ENCODE measurements around the gene PDIK1L.
A peak's percentile ranks its signal among the peaks of the same experiment; 100 is the strongest.

PDIK1L gene

DNA sequence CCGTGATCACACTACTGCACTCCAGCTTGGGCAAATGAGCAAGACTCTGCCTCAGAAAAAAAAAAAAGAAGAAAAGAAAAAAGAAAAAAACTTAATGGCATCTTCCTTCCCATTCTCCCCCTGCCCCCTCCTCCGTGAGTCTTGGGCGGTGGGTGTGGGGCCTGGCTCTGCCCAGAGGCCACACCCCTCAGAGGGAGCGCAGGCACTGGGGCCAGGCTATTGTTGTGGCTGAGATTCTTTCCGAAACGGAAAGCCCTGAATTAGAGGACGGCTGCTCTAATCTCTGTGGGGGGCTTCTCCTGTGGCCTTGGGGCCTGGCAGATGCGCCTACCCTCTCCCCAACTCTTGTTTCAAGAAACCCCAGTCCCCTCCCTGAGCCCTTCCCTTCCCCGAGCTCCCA is 43.1 kb downstream of the PDIK1L start:
- Mint-ChIP-seq H3K4me3 (no peak overlapping the region), H3K27ac (no peak overlapping the region), H3K4me1 (no peaks in the 10 kb centered on the region), H3K27me3 (peaks cover 48% of the 10 kb centered on the region), H3K9me3 (no peaks in the 10 kb centered on the region)
- DNase-seq (no peak), ATAC-seq (no peak)

DNA sequence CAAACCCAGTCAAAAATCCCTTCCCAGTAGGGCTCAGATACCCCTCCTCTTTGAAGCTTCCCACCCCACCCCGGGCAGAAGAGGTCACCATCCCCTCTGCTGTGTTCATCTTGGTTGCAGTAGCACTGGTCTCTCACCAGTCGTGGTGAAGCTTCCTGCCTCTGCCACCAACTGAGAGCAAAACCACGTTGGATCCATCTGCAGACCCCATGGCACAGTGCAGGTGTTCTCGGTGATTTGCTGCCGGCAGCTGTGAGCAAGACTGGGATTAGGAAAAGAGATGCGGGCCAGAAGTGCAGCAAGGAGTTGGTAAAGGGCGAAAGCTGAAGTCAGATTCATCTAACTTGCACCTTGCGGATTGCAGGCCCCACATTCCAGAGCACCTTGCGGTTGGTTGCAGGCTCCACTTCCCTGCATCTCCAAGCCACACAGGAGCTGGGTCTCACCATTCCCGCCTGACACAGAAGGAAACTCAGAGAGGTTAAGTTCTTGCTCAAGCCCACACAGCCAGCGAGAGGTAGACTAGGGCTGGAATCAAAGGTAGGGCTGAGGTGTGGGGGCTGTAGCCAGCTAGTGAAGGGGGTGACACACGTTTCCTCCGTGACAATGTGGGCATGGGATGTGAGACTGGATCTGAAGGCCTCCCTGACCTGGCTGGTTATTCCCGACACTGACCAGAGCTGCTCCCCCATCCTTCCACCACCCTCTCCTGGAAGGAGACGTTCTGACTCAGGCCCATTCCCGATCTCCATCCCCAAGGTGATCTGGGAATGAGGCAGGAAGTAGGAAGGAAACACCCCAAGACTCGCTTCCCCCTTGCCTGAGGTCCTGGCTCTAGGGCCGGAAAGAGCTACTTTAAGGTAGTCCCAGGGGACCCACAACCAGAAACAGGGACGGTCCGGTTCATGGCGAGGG is 44.0 kb downstream of the PDIK1L start:
- no peak overlapping the region for H3K4me3 Mint-ChIP-seq
- no peaks in the 10 kb centered on the region for H3K9me3 Mint-ChIP-seq
- no peak overlapping the region for H3K27ac Mint-ChIP-seq
- ATAC-seq = no peak
- H3K4me1 Mint-ChIP-seq = no peaks in the 10 kb centered on the region
- H3K27me3 Mint-ChIP-seq = peaks cover 53% of the 10 kb centered on the region
- DNase-seq = no peak

DNA sequence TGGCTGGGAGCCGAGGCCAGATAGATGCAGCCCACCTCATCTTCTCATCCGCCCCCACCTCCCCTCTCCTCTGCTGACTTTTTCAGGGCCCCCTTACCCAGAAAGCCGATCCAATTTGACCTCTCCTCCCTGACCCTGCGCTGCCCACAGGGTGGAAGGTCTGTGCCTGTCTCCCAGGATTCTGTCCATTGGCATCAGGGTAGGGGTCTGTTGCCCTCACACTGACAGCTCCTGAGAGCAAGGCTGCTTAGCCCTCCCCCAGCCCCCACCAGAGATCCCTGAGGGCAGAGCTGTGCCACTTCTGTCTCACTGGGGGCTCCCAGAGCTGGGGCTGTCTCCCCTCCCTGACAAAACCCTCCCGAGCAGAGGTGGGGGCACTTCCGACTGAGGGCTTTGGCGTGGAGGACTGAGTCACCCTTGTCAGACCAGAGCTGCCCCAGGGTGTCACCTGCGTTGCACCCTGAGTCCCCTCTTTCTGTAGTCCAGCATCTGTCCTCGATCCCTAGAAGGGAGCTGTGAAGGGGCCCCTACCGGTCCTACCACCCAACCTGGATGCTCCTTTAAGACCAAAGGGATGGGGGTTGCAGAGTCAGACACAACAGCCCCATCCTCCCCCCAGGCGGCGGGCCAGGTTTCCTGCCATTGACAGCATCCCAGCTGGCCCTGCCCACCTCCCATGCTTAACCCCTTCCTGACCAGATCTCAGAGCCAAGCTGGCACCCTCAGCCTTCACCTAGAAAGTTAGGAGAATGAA is 44.8 kb downstream of the PDIK1L start:
- Mint-ChIP-seq H3K4me1 (no peaks in the 10 kb centered on the region), H3K27ac (no peak overlapping the region), H3K4me3 (no peak overlapping the region), H3K27me3 (peaks cover 61% of the 10 kb centered on the region), H3K9me3 (no peaks in the 10 kb centered on the region)
- ATAC-seq (no peak), DNase-seq (no peak)

DNA sequence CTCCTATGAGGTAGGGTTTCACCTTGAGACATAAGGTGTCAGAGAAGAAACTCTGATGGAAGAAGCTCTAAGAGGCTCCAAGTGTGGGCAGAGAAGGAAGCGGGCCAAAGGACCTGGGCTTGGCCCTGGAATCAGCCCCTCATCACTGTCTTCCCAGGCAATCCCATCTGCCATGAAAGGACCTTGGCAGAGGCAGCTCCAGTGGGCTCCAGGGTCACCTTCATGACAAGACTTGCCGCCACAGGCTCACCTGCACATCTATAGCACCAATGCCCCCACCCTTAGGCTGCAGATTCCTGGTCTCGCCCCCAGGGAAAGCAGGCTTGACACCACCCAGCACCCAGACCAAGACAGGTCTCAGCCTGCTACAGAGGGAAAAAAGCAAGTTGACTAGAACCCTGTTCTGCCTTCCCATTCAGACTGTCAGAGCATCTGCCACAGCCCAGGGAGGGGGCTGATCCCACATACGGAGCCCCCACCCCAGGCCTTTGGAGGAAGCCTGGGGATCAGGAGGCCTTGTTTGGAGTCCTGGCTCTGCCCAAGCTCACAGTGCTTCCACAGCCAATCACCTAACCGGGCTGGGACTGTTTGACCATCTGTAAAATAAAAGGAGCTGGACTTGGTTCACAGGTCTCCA is 46.8 kb downstream of the PDIK1L start:
- no peak overlapping the region for H3K27ac Mint-ChIP-seq
- ATAC-seq (no peak), DNase-seq (no peak)
- H3K9me3 Mint-ChIP-seq = no peaks in the 10 kb centered on the region
- peaks cover 6% of the 10 kb centered on the region for H3K4me1 Mint-ChIP-seq
- no peak overlapping the region for H3K4me3 Mint-ChIP-seq
- peaks cover 78% of the 10 kb centered on the region for H3K27me3 Mint-ChIP-seq

DNA sequence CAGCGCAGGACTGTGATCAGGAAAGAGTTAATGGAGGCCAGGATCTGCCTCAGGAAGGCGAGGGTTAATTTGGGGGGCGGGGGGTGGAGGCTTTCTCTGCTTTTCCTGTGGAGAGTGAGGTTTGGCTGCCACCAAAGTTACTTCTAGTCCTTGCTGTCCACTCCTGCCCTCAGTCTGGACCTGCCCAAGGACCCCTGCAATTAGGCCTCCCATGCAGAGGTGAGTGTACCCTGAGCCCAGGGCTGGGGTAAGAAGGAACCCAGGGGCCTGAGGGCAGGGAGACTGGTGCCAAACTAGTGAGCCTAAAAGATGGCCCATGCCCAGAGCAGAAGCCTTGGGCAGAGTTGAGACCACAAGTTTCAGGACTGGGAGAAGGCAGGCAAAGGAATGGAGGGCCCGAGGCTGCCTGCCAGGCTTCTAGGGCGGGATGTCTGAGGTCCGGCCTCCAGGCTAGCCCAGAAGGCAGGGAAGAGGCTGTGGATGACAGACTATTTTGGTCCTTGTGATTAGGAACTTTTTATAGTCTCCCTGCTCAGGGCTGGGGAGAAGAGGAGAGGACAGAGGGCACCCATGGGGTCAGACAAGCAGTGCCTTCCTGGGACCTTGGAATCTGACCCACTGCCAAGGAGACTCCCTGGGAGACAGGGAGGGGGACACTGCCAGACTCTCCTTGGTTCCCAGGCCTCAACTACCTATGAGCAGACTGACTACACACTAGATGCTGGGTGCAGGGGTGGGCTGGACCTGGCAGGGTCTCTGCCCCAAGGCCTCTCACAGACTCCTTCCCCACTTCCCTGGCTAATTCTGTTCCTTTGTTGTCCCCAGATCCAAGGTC is 47.5 kb downstream of the PDIK1L start, which contains the start of gene FAM110D:
FAM110D (plus strand) TSS at position 172 of the 835 bp plus-strand sequence. CDS start 2,213 bp downstream, outside the sequence.
- H3K4me3 Mint-ChIP-seq = no peak within 1 kb of the TSS
- H3K27ac Mint-ChIP-seq = no peak within 1 kb of the TSS
- peaks cover 84% of the 10 kb centered on the region for H3K27me3 Mint-ChIP-seq
- DNase-seq (no peak), ATAC-seq (no peak)
- no peaks in the 10 kb centered on the region for H3K9me3 Mint-ChIP-seq
- H3K4me1 Mint-ChIP-seq = peaks cover 6% of the 10 kb centered on the region

DNA sequence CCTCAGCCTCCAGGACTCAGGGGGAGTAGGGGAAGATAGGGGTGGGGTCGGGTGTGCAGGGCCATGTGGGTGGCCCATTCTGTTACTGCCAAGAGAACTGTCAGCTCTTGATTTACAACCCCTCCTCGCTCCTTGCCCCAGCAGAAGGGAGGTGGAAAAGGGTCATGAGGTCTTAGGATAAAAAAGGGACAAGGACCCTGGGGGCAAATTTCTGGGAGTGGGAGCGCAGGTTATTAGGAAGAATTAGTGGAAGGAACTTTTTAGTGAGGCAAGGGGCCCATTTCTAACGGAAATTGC is 48.1 kb downstream of the PDIK1L start:
- Mint-ChIP-seq H3K9me3 (no peaks in the 10 kb centered on the region), H3K4me3 (no peak overlapping the region), H3K4me1 (peaks cover 10% of the 10 kb centered on the region), H3K27me3 (peaks cover 85% of the 10 kb centered on the region), H3K27ac (no peak overlapping the region)
- DNase-seq (no peak), ATAC-seq (no peak)

DNA sequence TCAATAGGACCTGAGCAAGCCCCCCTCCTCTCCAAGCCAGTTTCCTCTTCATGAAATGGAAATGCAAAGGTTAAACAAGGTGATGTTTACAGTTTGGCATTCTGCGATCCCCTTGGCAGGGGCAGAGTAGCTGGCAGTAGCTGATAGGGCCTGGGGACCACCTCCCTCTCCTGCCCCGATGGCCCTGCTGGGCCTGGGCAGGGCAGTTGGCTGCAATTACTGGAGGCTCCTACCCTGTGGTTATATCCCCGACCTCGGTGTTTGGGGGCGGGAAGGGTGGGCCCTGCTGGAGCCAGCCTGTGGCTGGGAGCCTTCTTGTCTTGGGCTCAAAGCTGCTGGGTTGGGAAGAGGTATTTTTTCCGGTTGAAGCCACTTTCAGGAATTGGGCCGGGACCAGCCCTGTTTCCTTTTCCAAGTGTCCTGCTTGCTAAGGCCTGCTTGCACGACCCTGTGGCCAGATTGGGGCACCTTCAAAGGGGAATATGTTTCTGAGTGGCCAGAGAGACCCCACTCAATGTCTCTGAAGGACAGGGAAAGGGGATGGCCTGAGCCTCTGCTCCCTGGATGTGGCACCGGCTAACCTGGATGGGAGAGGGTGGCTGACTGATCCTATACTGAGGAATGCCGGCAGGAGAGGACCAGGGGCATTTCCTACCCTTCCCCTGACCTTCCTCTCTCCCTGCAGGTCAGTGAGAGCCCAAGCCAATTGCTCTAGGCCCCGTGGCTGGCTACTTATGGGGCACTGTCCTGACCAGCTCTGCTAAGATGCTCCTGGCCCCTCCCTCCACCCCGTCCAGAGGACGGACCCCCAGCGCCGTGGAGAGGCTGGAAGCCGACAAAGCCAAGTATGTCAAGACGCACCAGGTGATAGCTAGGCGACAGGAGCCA is 49.1 kb downstream of the PDIK1L start:
- no peak for ATAC-seq

DNA sequence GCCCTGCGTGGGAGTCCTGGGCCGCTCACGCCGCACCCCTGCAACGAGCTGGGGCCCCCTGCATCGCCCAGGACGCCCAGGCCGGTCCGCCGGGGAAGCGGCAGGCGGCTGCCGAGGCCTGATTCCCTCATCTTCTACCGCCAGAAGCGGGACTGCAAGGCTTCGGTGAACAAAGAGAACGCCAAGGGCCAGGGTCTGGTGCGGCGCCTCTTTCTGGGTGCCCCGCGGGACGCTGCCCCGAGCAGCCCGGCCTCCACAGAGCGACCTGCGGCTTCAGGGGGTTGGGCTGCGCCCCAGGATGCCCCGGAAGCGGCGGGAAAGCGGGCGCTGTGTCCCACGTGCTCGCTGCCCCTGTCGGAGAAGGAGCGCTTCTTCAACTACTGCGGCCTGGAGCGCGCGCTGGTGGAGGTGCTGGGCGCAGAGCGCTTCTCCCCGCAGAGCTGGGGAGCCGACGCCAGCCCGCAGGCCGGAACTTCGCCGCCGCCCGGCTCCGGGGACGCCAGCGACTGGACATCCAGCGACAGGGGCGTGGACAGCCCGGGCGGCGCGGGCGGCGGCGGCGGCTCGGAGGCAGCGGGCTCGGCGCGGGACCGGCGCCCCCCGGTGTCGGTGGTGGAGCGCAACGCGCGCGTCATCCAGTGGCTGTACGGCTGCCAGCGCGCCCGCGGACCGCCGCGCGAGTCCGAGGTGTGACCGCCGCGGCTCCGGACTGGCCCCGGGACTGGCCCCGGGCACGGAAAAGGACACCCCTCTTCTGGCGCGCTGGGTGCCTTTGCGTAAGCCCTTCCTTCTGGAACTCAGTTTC is 50.0 kb downstream of the PDIK1L start:
- H3K4me3 Mint-ChIP-seq = peak overlapping the region; percentile 68 to 79
- H3K27ac Mint-ChIP-seq = no peak overlapping the region
- DNase-seq = peak; percentile 52 to 53
- peaks cover 76% of the 10 kb centered on the region for H3K27me3 Mint-ChIP-seq
- peaks cover 26% of the 10 kb centered on the region for H3K4me1 Mint-ChIP-seq
- peak; percentile 64 for ATAC-seq
- H3K9me3 Mint-ChIP-seq = no peaks in the 10 kb centered on the region

More for the DNA sequence above, 49.1 kb downstream of the PDIK1L start:
- peaks cover 20% of the 10 kb centered on the region for H3K4me1 Mint-ChIP-seq
- no peak for DNase-seq
- peak overlapping the region; percentile 6 to 59 for H3K4me3 Mint-ChIP-seq
- H3K9me3 Mint-ChIP-seq = no peaks in the 10 kb centered on the region
- H3K27me3 Mint-ChIP-seq = peaks cover 85% of the 10 kb centered on the region
- no peak overlapping the region for H3K27ac Mint-ChIP-seq

DNA sequence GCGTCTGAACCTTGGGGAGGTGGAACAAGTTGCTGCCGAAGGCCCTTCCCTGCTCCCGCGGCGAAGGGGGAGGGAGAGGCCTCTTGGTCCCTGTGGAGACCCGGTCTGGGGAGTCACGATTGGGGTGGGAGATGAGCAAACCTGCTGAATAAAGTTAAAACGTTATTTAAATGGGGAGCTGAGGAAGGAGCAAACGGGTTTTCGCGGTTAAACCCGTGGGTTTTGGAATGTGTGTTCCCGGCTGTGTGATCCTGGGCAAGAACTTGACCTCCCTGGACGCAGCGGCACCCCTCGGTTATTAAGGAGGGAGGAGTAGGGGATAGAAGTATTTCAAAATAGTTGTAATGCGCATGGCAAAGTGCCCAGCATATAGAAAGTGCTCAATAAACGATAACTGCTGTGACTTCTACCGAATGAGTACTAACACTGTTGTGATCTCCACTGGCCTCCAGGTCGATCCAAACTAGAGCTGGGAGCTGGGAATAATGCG is 50.6 kb downstream of the PDIK1L start:
- peaks cover 31% of the 10 kb centered on the region for H3K4me1 Mint-ChIP-seq
- H3K9me3 Mint-ChIP-seq = no peaks in the 10 kb centered on the region
- ATAC-seq = no peak
- H3K27me3 Mint-ChIP-seq = peaks cover 72% of the 10 kb centered on the region
- H3K27ac Mint-ChIP-seq = no peak overlapping the region
- DNase-seq = no peak
- H3K4me3 Mint-ChIP-seq = peak overlapping the region; percentile 68 to 79

DNA sequence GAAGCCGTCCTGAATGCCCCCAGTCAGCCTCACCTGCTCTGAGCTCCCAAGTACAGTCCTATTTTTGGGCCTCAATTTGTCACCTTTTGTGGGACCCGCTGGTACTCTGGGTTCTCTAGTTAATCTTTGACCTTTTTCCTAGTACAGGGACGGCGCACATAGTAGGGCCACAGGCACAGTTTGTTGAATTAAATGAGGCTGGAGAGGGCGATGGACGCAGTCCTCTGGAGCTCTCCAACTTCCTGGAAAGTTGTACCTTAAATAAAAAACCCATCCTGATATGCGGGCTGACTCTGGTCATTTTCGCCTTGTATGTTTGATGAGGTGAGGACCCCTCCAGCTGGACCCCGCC is 52.0 kb downstream of the PDIK1L start:
- H3K4me1 Mint-ChIP-seq = peaks cover 31% of the 10 kb centered on the region
- no peaks in the 10 kb centered on the region for H3K9me3 Mint-ChIP-seq
- no peak for ATAC-seq
- peaks cover 60% of the 10 kb centered on the region for H3K27me3 Mint-ChIP-seq
- no peak overlapping the region for H3K27ac Mint-ChIP-seq
- no peak for DNase-seq
- H3K4me3 Mint-ChIP-seq = peak overlapping the region; percentile 29 to 56

DNA sequence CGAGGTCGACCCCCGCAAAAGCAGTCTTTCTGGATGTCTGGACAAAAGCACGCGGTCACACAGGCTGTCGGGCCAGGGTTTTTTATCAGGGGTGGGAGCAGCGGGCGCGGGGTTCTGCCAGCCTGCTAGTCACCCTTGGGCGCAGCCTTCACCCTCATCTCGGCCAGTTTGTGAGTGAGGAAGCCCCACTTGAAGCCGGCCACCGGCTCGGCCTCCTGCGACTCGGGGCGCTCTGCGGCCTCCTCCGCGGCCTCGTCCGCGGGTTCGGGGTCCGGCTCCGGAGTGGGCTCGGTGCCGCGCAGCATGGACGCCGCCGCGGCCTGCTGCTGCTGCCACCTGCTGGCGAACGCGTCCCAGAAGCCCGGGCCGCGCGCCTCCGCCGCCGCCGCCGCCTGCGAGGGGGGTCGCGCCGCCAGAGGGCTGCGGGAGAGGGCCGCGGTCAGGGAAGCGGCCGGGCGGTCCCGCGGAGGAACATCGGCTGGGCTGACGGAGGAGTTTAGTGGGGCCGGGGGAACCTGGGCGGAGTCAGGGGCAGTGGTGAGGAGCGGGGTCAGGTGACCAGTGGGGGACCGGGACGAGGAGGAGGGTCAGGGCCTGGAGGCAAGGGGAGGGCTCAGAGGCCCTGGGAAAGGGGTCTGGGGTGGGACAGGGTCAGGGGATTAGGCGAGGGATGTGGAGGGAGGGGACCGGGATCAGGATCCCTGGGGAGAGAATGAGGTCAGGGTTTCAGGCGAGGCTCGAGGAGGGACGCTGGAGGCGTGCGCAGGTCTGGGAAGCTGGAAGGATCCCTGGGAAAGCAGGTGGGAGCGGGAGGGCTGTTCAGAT is 52.6 kb downstream of the PDIK1L start:
- peak overlapping the region; percentile 45 to 67 for H3K4me3 Mint-ChIP-seq
- no peaks in the 10 kb centered on the region for H3K9me3 Mint-ChIP-seq
- peak; percentile 52 to 69 for DNase-seq
- peaks cover 31% of the 10 kb centered on the region for H3K4me1 Mint-ChIP-seq
- peak overlapping the region in 1 of 2 donors; percentile 38 for H3K27ac Mint-ChIP-seq
- H3K27me3 Mint-ChIP-seq = peaks cover 55% of the 10 kb centered on the region
- peak; percentile 65 for ATAC-seq

DNA sequence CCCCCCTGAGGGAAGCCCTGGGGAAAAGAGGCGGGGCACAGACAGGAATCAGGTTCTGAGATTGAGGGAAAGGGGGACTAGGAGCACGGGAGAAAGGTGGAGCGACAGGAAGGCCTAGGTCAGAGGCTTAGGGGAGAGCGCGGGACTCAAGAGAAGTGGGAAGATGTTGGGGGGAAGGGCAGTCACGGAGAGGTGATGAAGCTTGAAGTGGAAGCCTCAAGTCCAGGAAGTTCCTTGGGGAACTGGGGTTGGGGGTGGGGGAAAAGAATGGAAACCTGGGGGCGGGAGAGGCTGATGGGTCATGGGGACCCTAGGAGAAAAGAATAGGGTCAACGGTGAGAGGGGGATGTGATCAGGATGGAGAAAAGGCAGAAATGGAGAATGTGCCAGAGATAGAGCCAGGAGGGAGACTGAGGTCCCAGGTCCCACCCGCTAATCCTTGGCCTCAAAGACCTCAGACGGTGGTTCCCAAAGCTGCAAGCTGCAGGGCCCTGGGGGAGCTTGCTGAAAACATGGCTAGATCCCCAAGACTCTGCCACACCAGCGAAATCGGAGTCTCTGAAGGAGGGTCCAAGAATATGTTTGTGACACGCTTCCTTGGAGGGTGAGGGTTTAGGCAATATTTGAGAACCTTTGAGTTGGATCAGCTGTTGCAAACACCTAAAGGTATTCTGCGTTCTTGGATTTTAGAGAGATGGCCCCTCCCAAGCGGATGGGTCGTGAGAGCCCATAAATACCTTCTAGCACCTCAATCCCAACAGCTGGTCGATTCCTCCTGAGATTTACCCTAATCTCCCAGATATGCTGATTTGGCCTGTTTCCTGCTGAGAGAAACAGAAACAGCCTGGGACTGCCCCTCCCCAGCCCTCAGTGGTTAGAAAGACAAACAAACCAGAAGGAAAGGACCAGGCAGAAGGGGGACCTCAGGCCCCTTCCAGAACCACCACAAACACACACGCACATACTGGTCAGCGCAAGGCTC is 53.5 kb downstream of the PDIK1L start:
- no peak for DNase-seq
- Mint-ChIP-seq H3K27ac (no peak overlapping the region), H3K9me3 (no peaks in the 10 kb centered on the region), H3K4me3 (peak overlapping the region; percentile 45 to 67), H3K4me1 (peaks cover 32% of the 10 kb centered on the region), H3K27me3 (peaks cover 46% of the 10 kb centered on the region)
- no peak for ATAC-seq
